Mononuclear cell (primary cell): Measurements from ENCODE around the gene RAB22A. TPM values are rescaled to one million over a fixed set of nuclear protein-coding genes. Genes with fewer than 3 reads are reported as not detected.
"Not testable (repeated sequence)": the region's sequence is repeated elsewhere in the genome, so short reads cannot be mapped to it uniquely, and the experiment has no call there.

ENCODE experiments used
- H3K27me3 ChIP-seq: 2 replicates; pipeline ENCODE4 v1.6.0; 2011; ENCODE audit warnings: low read length, control low read depth; ENCODE audit not compliant: insufficient read depth
- H3K4me1 ChIP-seq: 2 replicates; pipeline ENCODE4 v1.5.1; 2011; ENCODE audit warnings: mild to moderate bottlenecking, low read length, control low read depth; ENCODE audit not compliant: insufficient read depth
- H3K4me3 ChIP-seq: 2 replicates; pipeline ENCODE4 v1.5.1; 2011; ENCODE audit warnings: mild to moderate bottlenecking, low read length, moderate library complexity
- H3K9me3 ChIP-seq: 2 replicates; pipeline ENCODE4 v1.5.1; 2011; ENCODE audit warnings: low read depth, mild to moderate bottlenecking, control low read depth, low read length
- total RNA-seq: library from RNA; depleted of rRNA; stranded (reverse); fragments of >200 nt; gene quantifications from one replicate; pipeline ENCODE4 v1.2.3, GENCODE V29; 2012

The RAB22A gene
- total RNA-seq, 1 donor, result 11.0 TPM

GRCh38 chr20:58401162-58401561 is 91.6 kb downstream of the RAB22A start:
- Histone ChIP-seq H3K4me1 (peaks cover 40% of the 10 kb centered on the region), H3K4me3 (no peak overlapping the region), H3K27me3 (no peaks in the 10 kb centered on the region), H3K9me3 (no peaks in the 10 kb centered on the region)

GRCh38 chr20:58402305-58402704 is 92.8 kb downstream of the RAB22A start:
- peaks cover 39% of the 10 kb centered on the region for H3K4me1 ChIP-seq
- no peaks in the 10 kb centered on the region for H3K9me3 ChIP-seq
- H3K27me3 ChIP-seq, result no peaks in the 10 kb centered on the region
- H3K4me3 ChIP-seq, result no peak overlapping the region

GRCh38 chr20:58402827-58403226 is 93.3 kb downstream of the RAB22A start:
- H3K4me3 ChIP-seq, result no peak overlapping the region
- no peaks in the 10 kb centered on the region for H3K9me3 ChIP-seq
- H3K27me3 ChIP-seq, result no peaks in the 10 kb centered on the region
- peaks cover 40% of the 10 kb centered on the region for H3K4me1 ChIP-seq

- no peak overlapping the region for H3K4me3 ChIP-seq
- H3K4me1 ChIP-seq, result peaks cover 44% of the 10 kb centered on the region
- H3K27me3 ChIP-seq, result no peaks in the 10 kb centered on the region
- no peaks in the 10 kb centered on the region for H3K9me3 ChIP-seq
These were observed 93.8 kb downstream of the RAB22A start for GRCh38 chr20:58403272-58403671.

GRCh38 chr20:58405504-58406291 is 96.2 kb downstream of the RAB22A start:
- Histone ChIP-seq H3K27me3 (no peaks in the 10 kb centered on the region), H3K4me3 (no peak overlapping the region), H3K9me3 (no peaks in the 10 kb centered on the region), H3K4me1 (peaks cover 39% of the 10 kb centered on the region)

- Histone ChIP-seq H3K27me3 (no peaks in the 10 kb centered on the region), H3K4me1 (peaks cover 31% of the 10 kb centered on the region), H3K4me3 (no peak overlapping the region), H3K9me3 (no peaks in the 10 kb centered on the region)
These were observed 97.0 kb downstream of the RAB22A start for GRCh38 chr20:58406422-58407001.

GRCh38 chr20:58407201-58407873 is 97.8 kb downstream of the RAB22A start:
- Histone ChIP-seq H3K4me1 (peaks cover 25% of the 10 kb centered on the region), H3K9me3 (no peaks in the 10 kb centered on the region), H3K27me3 (no peaks in the 10 kb centered on the region), H3K4me3 (no peak overlapping the region)

GRCh38 chr20:58407966-58408557 is 98.5 kb downstream of the RAB22A start:
- Histone ChIP-seq H3K9me3 (no peaks in the 10 kb centered on the region), H3K4me1 (peaks cover 18% of the 10 kb centered on the region), H3K27me3 (no peaks in the 10 kb centered on the region), H3K4me3 (no peak overlapping the region)

GRCh38 chr20:58408603-58409246 is 99.2 kb downstream of the RAB22A start:
- Histone ChIP-seq H3K9me3 (no peaks in the 10 kb centered on the region), H3K4me1 (peaks cover 17% of the 10 kb centered on the region), H3K27me3 (no peaks in the 10 kb centered on the region), H3K4me3 (no peak overlapping the region)

- H3K27me3 ChIP-seq, H3K4me1 ChIP-seq, H3K9me3 ChIP-seq, H3K4me3 ChIP-seq: not testable (repeated sequence)
These were observed 104.7 kb downstream of the RAB22A start for GRCh38 chr20:58414216-58414615.

GRCh38 chr20:58414786-58415185 is 105.3 kb downstream of the RAB22A start:
- H3K9me3 ChIP-seq, H3K4me3 ChIP-seq, H3K27me3 ChIP-seq, H3K4me1 ChIP-seq: not testable (repeated sequence)

GRCh38 chr20:58416057-58416456 is 106.5 kb downstream of the RAB22A start:
- Histone ChIP-seq H3K27me3 (no peaks in the 10 kb centered on the region), H3K4me1 (peaks cover 6% of the 10 kb centered on the region), H3K9me3 (no peaks in the 10 kb centered on the region), H3K4me3 (no peak overlapping the region)

GRCh38 chr20:58416835-58417234 is 107.3 kb downstream of the RAB22A start:
- H3K27me3 ChIP-seq, result no peaks in the 10 kb centered on the region
- peaks cover 6% of the 10 kb centered on the region for H3K4me1 ChIP-seq
- H3K9me3 ChIP-seq, result no peaks in the 10 kb centered on the region
- H3K4me3 ChIP-seq, result no peak overlapping the region
